Measurements from ENCODE around the gene TOPBP1. TPM values are rescaled to one million over a fixed set of nuclear protein-coding genes. Genes with fewer than 3 reads are reported as not detected.

TOPBP1 gene
- total and polyA plus RNA-seq, 2 experiments from 2014 or later, result 20.5 to 23.4 TPM

DNA sequence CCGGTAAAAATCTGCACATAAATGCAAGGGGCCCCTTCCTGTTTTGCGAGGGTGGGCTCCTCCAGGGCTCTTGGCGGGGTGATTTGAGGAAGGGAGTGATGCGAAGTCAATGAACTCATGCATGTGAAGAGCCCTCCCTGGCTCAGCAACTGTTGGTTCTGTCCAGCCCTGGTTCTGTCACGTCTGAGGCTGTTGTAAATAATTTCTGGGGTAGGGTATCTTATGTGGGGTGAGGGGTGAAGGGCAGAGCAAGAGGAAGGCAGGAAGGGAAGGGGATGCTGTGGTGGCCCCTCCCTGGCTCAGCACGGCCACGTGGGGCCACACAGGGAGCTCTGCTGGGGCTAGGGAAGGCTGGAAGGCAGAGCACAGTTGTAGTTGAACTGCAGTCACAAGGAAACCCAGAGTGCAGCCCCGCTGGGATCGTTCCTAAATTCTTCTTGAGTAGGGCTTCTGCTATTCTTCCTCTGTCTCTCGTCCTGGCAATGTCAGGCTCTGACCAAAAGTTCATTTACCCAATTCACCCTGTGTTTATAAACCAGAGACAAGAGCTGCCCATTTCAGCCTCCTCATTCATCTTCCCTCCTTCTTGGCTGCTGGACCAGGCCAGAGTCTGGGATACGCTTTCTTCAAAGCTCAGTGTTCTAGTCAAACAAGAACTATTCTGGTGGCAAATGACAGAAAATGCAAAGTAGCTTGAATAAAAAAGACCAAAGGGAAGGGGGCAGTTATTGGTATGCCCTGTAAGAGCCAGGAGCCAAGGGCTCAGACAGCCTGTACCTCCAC lies 14.8 kb upstream of the TOPBP1 start:
- Histone ChIP-seq H3K27me3 (peaks cover 34% of the 10 kb centered on the region), H3K36me3 (no peaks in the 10 kb centered on the region), H3K4me1 (ENCODE audit: low read depth) (peaks cover 12% of the 10 kb centered on the region), H3K27ac (no peak overlapping the region), H3K4me3 (no peak overlapping the region), H3K9me3 (ENCODE audit: low read depth) (no peaks in the 10 kb centered on the region)
- TF ChIP-seq, protein P1, sequence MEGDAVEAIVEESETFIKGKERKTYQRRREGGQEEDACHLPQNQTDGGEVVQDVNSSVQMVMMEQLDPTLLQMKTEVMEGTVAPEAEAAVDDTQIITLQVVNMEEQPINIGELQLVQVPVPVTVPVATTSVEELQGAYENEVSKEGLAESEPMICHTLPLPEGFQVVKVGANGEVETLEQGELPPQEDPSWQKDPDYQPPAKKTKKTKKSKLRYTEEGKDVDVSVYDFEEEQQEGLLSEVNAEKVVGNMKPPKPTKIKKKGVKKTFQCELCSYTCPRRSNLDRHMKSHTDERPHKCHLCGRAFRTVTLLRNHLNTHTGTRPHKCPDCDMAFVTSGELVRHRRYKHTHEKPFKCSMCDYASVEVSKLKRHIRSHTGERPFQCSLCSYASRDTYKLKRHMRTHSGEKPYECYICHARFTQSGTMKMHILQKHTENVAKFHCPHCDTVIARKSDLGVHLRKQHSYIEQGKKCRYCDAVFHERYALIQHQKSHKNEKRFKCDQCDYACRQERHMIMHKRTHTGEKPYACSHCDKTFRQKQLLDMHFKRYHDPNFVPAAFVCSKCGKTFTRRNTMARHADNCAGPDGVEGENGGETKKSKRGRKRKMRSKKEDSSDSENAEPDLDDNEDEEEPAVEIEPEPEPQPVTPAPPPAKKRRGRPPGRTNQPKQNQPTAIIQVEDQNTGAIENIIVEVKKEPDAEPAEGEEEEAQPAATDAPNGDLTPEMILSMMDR (IDR thresholded peaks at IDR 0.05; ENCODE audit: low read depth, low read length), result no peak
- DNase-seq (ENCODE audit: low read depth in 1 of 2, low spot score in 1 of 2), result no peak

DNA sequence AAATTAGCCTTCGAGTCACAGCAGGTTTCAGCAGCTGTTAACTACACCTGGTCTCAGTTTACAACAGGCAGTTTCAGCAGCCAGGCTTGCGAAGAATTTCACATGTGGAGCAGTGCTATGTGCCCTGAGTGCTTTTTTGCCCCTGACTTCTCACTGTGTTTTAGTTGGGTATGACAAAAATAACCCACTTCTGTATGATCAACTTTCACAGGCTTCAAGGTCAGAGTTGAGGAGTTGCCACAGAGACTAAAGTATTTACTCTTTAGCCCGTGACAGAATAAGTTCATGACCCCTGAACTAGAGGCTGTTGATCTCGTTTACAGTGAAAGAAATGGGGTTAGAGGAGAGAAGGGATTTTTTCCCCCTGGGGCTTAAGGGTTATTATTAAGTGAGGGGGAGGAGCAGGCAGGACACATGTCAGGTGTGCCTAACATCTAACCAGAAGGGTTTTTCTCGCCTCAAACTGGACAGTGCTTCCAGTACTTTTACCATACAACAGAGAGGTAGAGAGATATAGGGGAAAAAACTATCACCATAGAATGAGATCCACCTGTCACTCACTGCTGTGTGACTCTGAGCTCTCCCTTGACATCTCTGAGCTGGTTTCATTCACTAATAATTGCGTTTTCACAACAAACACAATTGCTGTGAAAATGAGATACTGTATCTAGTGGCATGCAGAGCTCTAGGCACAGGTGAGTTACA lies 14.0 kb upstream of the TOPBP1 start:
- DNase-seq (ENCODE audit: low read depth in 1 of 2, low spot score in 1 of 2), result peak in 1 of 2 donors; percentile 46
- H3K36me3 ChIP-seq, result no peaks in the 10 kb centered on the region
- no peak overlapping the region for H3K4me3 ChIP-seq
- no peaks in the 10 kb centered on the region for H3K9me3 ChIP-seq (ENCODE audit: low read depth)
- peaks cover 12% of the 10 kb centered on the region for H3K4me1 ChIP-seq (ENCODE audit: low read depth)
- peaks cover 42% of the 10 kb centered on the region for H3K27me3 ChIP-seq
- peak overlapping the region; percentile 32 for H3K27ac ChIP-seq
- TF ChIP-seq, protein P1 (IDR thresholded peaks at IDR 0.05; ENCODE audit: low read depth, low read length), result no peak

DNA sequence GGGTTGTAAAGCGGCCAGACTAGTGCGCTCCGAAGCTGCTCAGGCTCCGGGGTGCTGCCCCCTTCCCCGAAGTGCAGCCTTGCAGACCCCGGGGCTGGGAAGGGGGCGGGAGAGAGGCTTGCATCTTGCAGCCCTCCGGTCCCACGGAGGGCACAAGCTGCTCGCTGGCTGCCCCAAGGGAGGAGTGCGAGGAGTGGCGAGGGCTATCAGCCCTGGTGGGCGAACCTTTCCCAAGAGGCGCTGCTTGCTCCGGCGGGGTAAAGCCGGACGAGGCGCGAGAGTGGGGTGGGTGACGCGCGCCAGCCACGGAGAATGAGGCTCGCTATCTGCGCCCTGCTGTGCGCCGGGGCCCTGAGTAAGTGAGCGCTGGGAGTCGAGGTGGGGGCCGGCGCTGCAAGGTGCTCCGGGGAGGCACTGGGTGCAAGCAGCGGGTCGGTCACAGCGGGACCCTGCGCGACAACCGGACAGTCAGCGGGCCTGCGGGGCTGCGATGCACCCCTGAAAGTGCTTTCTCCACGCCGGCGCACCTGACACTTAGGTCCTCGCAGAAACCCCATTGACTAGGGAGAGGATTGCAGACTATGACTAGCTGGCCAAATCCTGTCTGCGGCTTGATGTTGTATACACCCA lies 12.7 kb upstream of the TOPBP1 start:
- no peaks in the 10 kb centered on the region for H3K9me3 ChIP-seq (ENCODE audit: low read depth)
- peak overlapping the region; percentile 9 for H3K4me3 ChIP-seq
- peaks cover 44% of the 10 kb centered on the region for H3K27me3 ChIP-seq
- H3K4me1 ChIP-seq (ENCODE audit: low read depth), result peaks cover 12% of the 10 kb centered on the region
- no peaks in the 10 kb centered on the region for H3K36me3 ChIP-seq
- TF ChIP-seq, protein P1 (IDR thresholded peaks at IDR 0.05; ENCODE audit: low read depth, low read length), result no peak
- no peak overlapping the region for H3K27ac ChIP-seq
- DNase-seq (ENCODE audit: low read depth in 1 of 2, low spot score in 1 of 2), result no peak

DNA sequence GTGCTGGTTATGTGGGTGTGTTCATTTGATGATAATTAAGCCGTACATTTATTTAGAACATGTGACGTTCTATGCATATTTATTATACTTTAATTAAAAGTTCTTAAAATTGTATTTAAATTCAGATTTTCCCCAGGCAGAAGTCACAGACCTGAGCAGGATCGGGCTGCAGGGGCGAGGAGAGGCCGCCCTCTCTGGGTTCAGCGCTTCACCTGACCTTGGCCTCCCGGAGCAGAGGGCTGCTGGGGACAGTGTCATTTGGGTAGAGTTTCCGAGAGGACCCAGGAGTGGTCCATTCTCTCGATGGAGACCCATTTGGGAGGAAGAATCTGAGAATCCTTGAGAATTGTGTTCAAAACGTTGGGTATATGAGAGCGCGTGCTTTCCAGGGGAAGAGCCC lies 12.0 kb upstream of the TOPBP1 start:
- no peak overlapping the region for H3K4me3 ChIP-seq
- H3K4me1 ChIP-seq (ENCODE audit: low read depth), result peaks cover 12% of the 10 kb centered on the region

DNA sequence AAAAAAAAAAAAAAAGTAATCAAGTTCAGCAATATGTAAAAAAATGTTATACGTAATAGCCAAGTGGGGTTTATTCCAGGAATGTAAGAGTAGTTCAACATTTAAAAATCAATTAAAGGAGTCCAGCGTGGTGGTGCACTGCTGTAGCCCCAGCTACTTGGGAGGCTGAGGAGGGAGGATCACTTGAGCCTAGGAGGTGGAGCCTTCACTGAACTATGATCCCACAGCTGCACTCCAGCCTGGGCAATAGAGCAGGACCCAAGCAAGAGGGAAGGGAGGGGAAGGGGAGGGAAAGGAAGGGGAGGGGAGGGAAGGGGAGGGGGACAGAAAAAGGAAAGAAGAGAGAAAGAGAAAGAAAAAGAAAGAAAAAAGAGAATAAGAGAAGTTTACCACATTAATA lies 10.7 kb upstream of the TOPBP1 start:
- no peak overlapping the region for H3K27ac ChIP-seq
- peaks cover 44% of the 10 kb centered on the region for H3K27me3 ChIP-seq
- TF ChIP-seq, protein P1 (IDR thresholded peaks at IDR 0.05; ENCODE audit: low read depth, low read length), result no peak
- no peak overlapping the region for H3K4me3 ChIP-seq
- no peaks in the 10 kb centered on the region for H3K9me3 ChIP-seq (ENCODE audit: low read depth)
- peaks cover 12% of the 10 kb centered on the region for H3K4me1 ChIP-seq (ENCODE audit: low read depth)
- no peak for DNase-seq (ENCODE audit: low read depth in 1 of 2, low spot score in 1 of 2)
- no peaks in the 10 kb centered on the region for H3K36me3 ChIP-seq

More for the DNA sequence above, 12.0 kb upstream of the TOPBP1 start:
- Histone ChIP-seq H3K9me3 (ENCODE audit: low read depth) (no peaks in the 10 kb centered on the region), H3K27ac (no peak overlapping the region), H3K36me3 (no peaks in the 10 kb centered on the region), H3K27me3 (peaks cover 44% of the 10 kb centered on the region)
- no peak for DNase-seq (ENCODE audit: low read depth in 1 of 2, low spot score in 1 of 2)
- TF ChIP-seq, protein P1 (IDR thresholded peaks at IDR 0.05; ENCODE audit: low read depth, low read length), result no peak
